Central memory CD8-positive, alpha-beta T cell (primary cell): Measurements from ENCODE around the gene ZFHX3.

Experiments
- ATAC-seq: fragments of 150-1000 bp; cut with Tn5 transposase; replicated peaks from 2 replicates; pipeline ENCODE4 v1.10.0; 2022; ENCODE audit warnings: mild to moderate bottlenecking, moderate FRiP score, moderate number of reproducible peaks; ENCODE audit not compliant: poor library complexity, severe bottlenecking; ENCODE audit errors: extremely low read depth
- DNase-seq, 2 donors: peaks; one replicate each; pipeline ENCODE4 v3.0.0; 2021; ENCODE audit warnings: low spot score in 2 of 2
- H3K27ac Mint-ChIP-seq: one replicate; pipeline ENCODE4 v1.8.0; 2022; ENCODE audit warnings: low read depth, mild to moderate bottlenecking, moderate library complexity, mixed read lengths
- H3K27me3 Mint-ChIP-seq: one replicate; pipeline ENCODE4 v1.8.0; 2022; ENCODE audit warnings: mixed read lengths
- H3K36me3 Mint-ChIP-seq: one replicate; pipeline ENCODE4 v1.8.0; 2022; ENCODE audit warnings: mild to moderate bottlenecking, moderate library complexity, mixed read lengths; ENCODE audit not compliant: insufficient read depth
- H3K4me1 Mint-ChIP-seq: one replicate; pipeline ENCODE4 v1.8.0; 2022; ENCODE audit warnings: mixed read lengths
- H3K4me3 Mint-ChIP-seq: one replicate; pipeline ENCODE4 v1.8.0; 2022; ENCODE audit warnings: mild to moderate bottlenecking, moderate library complexity, mixed read lengths
- H3K9me3 Mint-ChIP-seq: one replicate; pipeline ENCODE4 v1.8.0; 2022; ENCODE audit warnings: mixed read lengths

The ZFHX3 gene

GRCh38 chr16:73058221-73058615 lies 10.3 kb upstream of the ZFHX3 start:
- peaks cover 2% of the 10 kb centered on the region for H3K36me3 Mint-ChIP-seq
- no peak for DNase-seq
- no peak for ATAC-seq
- H3K27me3 Mint-ChIP-seq = peaks cover 44% of the 10 kb centered on the region
- peak overlapping the region; percentile 80 for H3K4me3 Mint-ChIP-seq
- peaks cover 21% of the 10 kb centered on the region for H3K4me1 Mint-ChIP-seq
- H3K9me3 Mint-ChIP-seq = peaks cover 4% of the 10 kb centered on the region
- no peak overlapping the region for H3K27ac Mint-ChIP-seq

GRCh38 chr16:73057291-73058210 lies 9.6 kb upstream of the ZFHX3 start:
- Mint-ChIP-seq H3K9me3 (peaks cover 4% of the 10 kb centered on the region), H3K27ac (peak overlapping the region; percentile 77), H3K4me1 (peaks cover 20% of the 10 kb centered on the region), H3K27me3 (peaks cover 38% of the 10 kb centered on the region), H3K36me3 (peaks cover 2% of the 10 kb centered on the region), H3K4me3 (peak overlapping the region; percentile 91)
- no peak for DNase-seq
- no peak for ATAC-seq

DNA sequence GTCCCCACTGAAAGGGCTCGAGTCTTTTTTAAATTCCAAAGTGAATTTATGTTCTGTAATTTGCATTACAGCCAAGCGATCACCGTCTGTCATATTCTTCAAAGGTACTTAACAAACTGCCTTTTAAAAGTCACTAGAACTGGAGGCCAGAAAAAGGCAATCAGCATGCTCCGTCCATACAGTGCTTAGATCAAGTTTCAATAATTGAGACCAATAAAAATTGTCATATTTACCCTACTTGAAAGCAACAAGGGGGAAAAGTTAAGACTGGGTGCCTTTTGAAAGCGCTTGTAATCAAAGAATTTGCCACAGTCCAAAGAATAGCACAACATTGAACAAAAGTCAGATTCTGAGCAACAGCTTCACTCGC lies 9.0 kb upstream of the ZFHX3 start:
- H3K4me1 Mint-ChIP-seq = peaks cover 16% of the 10 kb centered on the region
- ATAC-seq = no peak
- peaks cover 4% of the 10 kb centered on the region for H3K9me3 Mint-ChIP-seq
- DNase-seq = no peak
- peaks cover 2% of the 10 kb centered on the region for H3K36me3 Mint-ChIP-seq
- H3K27ac Mint-ChIP-seq = peak overlapping the region; percentile 77
- H3K4me3 Mint-ChIP-seq = peak overlapping the region; percentile 91
- peaks cover 32% of the 10 kb centered on the region for H3K27me3 Mint-ChIP-seq

- Mint-ChIP-seq H3K36me3 (peaks cover 2% of the 10 kb centered on the region), H3K27me3 (peaks cover 27% of the 10 kb centered on the region), H3K4me1 (peaks cover 16% of the 10 kb centered on the region), H3K4me3 (no peak overlapping the region), H3K9me3 (peaks cover 4% of the 10 kb centered on the region), H3K27ac (no peak overlapping the region)
- DNase-seq (no peak), ATAC-seq (no peak)
Observed at GRCh38 chr16:73056448-73056847, 8.5 kb upstream of the ZFHX3 start.

DNA sequence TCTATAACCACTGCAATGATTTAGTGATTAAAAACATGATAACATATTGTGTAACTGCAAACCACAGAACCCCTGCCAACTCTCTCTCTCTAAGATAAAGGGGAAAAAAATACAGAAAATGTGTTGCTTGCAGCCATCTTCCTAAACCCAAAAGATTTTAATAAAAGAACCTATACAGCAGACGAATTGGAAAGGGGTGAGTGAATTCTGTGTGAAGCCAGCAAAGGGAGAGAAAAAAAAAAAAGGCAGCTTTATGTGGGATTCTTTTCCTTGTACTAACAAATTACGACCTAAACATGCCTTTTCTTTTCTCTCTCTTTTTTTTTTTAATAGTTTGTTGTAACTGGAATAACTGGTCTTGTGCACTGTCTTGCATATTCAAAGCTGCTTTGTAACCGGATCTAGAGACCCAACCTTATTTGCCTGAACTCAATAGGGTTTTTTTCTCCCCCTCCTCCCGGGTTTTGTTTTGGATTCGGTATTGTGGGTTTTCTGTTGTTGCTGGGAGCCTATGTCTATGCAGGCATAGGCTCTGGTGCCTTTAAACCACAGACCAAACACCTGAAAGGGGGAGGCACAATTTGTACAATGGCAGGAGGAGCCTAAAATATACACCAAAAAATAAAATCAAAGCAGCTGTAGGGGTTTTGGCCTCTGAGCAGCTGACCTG lies 7.0 kb upstream of the ZFHX3 start:
- H3K27ac Mint-ChIP-seq = no peak overlapping the region
- H3K36me3 Mint-ChIP-seq = peaks cover 2% of the 10 kb centered on the region
- peaks cover 16% of the 10 kb centered on the region for H3K4me1 Mint-ChIP-seq
- H3K27me3 Mint-ChIP-seq = peaks cover 14% of the 10 kb centered on the region
- peaks cover 4% of the 10 kb centered on the region for H3K9me3 Mint-ChIP-seq
- no peak for DNase-seq
- ATAC-seq = no peak
- H3K4me3 Mint-ChIP-seq = no peak overlapping the region

DNA sequence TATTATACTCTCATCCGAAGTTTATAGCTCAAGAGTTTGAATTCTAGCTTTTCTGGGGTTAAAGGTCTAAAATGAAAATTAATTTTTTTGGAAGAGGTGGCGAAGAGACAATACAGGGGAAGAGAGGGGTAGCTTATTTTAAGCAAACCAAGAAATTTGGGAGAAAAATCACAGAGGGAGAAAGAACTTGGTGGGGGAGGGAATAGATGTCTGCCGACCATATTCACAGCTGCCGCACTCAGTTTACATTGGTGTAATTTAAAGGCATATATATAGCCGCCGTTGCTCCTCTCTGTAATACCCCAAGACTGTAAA lies 6.5 kb upstream of the ZFHX3 start:
- DNase-seq = no peak
- H3K27ac Mint-ChIP-seq = no peak overlapping the region
- ATAC-seq = no peak
- H3K4me3 Mint-ChIP-seq = no peak overlapping the region
- H3K9me3 Mint-ChIP-seq = peaks cover 4% of the 10 kb centered on the region
- H3K4me1 Mint-ChIP-seq = peaks cover 14% of the 10 kb centered on the region
- H3K36me3 Mint-ChIP-seq = peaks cover 2% of the 10 kb centered on the region
- peaks cover 10% of the 10 kb centered on the region for H3K27me3 Mint-ChIP-seq

- no peak for DNase-seq
- H3K27ac Mint-ChIP-seq = no peak overlapping the region
- peaks cover 4% of the 10 kb centered on the region for H3K9me3 Mint-ChIP-seq
- H3K4me3 Mint-ChIP-seq = no peak overlapping the region
- H3K27me3 Mint-ChIP-seq = peaks cover 10% of the 10 kb centered on the region
- ATAC-seq = no peak
- peaks cover 2% of the 10 kb centered on the region for H3K36me3 Mint-ChIP-seq
- H3K4me1 Mint-ChIP-seq = peaks cover 10% of the 10 kb centered on the region
Observed at GRCh38 chr16:73054125-73054484, 6.2 kb upstream of the ZFHX3 start.

DNA sequence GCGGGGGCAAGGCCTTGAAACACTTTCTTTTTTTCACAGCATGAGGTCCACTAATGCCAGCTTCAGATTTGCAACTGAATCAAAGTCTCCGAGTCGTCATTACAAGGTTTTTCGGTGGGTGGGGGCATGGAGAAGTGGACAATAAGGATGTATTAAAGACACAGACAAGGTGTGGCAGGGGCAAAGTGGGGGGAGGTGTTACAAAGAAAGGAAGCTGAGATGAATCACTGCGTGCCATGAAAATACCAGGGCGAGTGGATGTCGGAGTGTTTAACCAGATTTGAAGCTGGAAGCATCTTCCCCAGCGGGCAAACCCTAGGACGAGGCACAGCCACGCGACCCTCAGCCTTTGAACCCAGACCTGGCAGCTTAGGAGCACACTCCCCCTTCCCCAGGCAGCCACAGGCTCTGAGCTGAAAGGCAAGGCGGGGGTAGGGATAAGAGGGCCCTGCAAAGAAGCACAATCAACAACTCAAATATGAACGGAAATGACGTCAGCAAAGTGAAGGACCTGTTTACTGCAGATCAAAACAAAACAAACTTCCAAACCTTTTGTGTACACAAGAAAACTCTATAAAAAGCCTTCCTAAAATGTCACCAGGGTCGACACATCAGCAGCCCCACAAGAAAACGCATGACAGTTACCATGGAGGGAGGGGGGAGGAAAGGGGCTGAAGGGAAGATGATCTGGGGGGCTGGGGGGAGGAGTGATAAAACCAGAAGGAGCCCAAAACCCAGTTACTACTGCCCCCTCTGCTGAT lies 5.6 kb upstream of the ZFHX3 start:
- Mint-ChIP-seq H3K4me1 (peaks cover 6% of the 10 kb centered on the region), H3K36me3 (no peaks in the 10 kb centered on the region), H3K27ac (no peak overlapping the region), H3K9me3 (peaks cover 4% of the 10 kb centered on the region), H3K27me3 (peaks cover 10% of the 10 kb centered on the region), H3K4me3 (no peak overlapping the region)
- no peak for DNase-seq
- no peak for ATAC-seq

- peaks cover 13% of the 10 kb centered on the region for H3K27me3 Mint-ChIP-seq
- no peak overlapping the region for H3K27ac Mint-ChIP-seq
- ATAC-seq = no peak
- DNase-seq = no peak
- peaks cover 6% of the 10 kb centered on the region for H3K4me1 Mint-ChIP-seq
- no peaks in the 10 kb centered on the region for H3K36me3 Mint-ChIP-seq
- no peak overlapping the region for H3K4me3 Mint-ChIP-seq
- peaks cover 4% of the 10 kb centered on the region for H3K9me3 Mint-ChIP-seq
Observed at GRCh38 chr16:73053038-73053363, 5.1 kb upstream of the ZFHX3 start.

DNA sequence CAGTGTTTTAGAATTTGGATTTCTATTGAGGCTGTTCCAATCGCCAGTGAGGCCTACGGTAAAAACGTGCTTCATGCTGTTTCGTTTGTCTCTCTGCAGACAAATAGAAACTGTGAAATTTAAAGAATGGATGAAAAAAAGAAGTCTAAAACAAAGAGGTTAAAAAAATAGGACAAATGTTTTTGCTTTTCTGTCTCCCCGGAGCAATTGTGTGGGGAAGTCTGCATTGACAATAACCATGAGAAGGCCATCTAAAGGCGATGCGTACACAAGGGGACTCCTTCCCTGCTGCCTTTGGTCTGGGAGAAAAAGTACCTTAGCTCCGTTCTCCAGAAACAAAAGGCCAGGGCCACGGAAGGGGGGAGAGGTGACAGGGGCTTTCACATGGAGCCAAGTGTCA lies 4.6 kb upstream of the ZFHX3 start:
- Mint-ChIP-seq H3K27me3 (peaks cover 13% of the 10 kb centered on the region), H3K4me1 (peaks cover 6% of the 10 kb centered on the region), H3K27ac (no peak overlapping the region), H3K9me3 (peaks cover 4% of the 10 kb centered on the region), H3K36me3 (no peaks in the 10 kb centered on the region), H3K4me3 (no peak overlapping the region)
- ATAC-seq (no peak), DNase-seq (no peak)

DNA sequence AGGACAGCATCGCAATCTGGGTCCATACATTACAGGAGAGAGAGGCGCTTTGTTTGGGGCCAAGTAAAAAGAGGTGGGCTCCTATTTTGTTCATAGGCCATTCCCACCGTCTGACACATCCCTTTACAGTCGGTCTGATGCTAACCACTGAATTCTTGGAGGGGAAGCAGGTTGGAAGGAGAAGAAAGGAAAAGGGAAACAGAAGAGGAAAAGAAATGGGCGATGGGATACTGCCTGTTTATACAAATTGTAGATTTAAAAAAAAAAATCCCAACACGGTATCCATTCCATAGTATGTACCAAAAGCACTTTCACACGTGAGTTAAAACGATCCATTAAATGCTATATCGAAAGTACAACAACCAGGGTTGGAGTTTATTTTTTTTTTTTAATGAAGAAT lies 4.0 kb upstream of the ZFHX3 start:
- Mint-ChIP-seq H3K4me1 (peaks cover under 1% of the 10 kb centered on the region), H3K27me3 (peaks cover 19% of the 10 kb centered on the region), H3K36me3 (no peaks in the 10 kb centered on the region), H3K9me3 (peaks cover 4% of the 10 kb centered on the region), H3K27ac (no peak overlapping the region), H3K4me3 (no peak overlapping the region)
- ATAC-seq (no peak), DNase-seq (no peak)

GRCh38 chr16:73051226-73051625 lies 3.3 kb upstream of the ZFHX3 start:
- Mint-ChIP-seq H3K9me3 (peaks cover 4% of the 10 kb centered on the region), H3K36me3 (no peaks in the 10 kb centered on the region), H3K27me3 (peaks cover 26% of the 10 kb centered on the region), H3K27ac (no peak overlapping the region), H3K4me3 (no peak overlapping the region), H3K4me1 (no peaks in the 10 kb centered on the region)
- no peak for ATAC-seq
- DNase-seq = no peak
